ENCODE measurements around the gene LIPC. TPM values are rescaled to one million over a fixed set of nuclear protein-coding genes. Genes with fewer than 3 reads are reported as not detected.
A peak's percentile ranks its signal among the peaks of the same experiment; 100 is the strongest.

LIPC gene
- polyA plus RNA-seq, 3 donors, result 0.37 TPM; not detected in 2

DNA sequence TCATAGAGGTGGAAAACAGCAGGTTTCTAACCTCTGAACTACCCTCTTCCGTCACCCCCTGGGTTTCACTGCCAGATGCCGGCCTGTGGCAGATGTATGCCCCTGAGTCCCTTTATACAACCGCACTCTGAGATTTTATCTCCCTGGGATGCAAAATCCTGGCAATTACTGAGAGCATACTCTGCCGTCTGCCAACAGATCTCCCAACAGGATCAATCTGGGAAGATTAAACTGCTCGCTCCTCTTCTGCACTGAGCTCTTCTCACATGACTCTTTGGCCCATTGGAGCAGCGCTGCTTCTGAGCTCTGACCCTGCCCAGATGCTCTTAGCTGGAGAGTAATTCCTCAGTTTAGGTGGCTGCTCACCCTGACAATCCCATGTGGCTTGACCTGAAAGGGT is 133.2 kb downstream of the LIPC start:
- intact Hi-C loops (cut with micrococcal nuclease), result no loop called here
- H3K79me2 ChIP-seq (ENCODE audit: insufficient read depth, low read length), result no peaks in the 10 kb centered on the region
- no peak overlapping the region for H3K9ac ChIP-seq (ENCODE audit: insufficient read depth, low read length, poor library complexity, severe bottlenecking)
- TF ChIP-seq, protein P1, sequence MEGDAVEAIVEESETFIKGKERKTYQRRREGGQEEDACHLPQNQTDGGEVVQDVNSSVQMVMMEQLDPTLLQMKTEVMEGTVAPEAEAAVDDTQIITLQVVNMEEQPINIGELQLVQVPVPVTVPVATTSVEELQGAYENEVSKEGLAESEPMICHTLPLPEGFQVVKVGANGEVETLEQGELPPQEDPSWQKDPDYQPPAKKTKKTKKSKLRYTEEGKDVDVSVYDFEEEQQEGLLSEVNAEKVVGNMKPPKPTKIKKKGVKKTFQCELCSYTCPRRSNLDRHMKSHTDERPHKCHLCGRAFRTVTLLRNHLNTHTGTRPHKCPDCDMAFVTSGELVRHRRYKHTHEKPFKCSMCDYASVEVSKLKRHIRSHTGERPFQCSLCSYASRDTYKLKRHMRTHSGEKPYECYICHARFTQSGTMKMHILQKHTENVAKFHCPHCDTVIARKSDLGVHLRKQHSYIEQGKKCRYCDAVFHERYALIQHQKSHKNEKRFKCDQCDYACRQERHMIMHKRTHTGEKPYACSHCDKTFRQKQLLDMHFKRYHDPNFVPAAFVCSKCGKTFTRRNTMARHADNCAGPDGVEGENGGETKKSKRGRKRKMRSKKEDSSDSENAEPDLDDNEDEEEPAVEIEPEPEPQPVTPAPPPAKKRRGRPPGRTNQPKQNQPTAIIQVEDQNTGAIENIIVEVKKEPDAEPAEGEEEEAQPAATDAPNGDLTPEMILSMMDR (IDR thresholded peaks at IDR 0.05), result no peak
- no peak overlapping the region for H3K4me3 Mint-ChIP-seq
- peaks cover 0 to 2% (median 0%) of the 10 kb centered on the region in 3 donors for H3K27me3 Mint-ChIP-seq (ENCODE audit: low read depth in 3 of 3)
- H3K36me3 ChIP-seq (replicated peaks in 1 of 2; ENCODE audit: control insufficient read depth in 1 of 2, insufficient read depth in 2 of 2, low read length in 2 of 2), result no peaks in the 10 kb centered on the region
- H3K27ac Mint-ChIP-seq, result no peak overlapping the region
- peaks cover 7 to 10% of the 10 kb centered on the region in 2 donors for H3K4me1 ChIP-seq (ENCODE audit: control insufficient read depth in 1 of 2, insufficient read depth in 2 of 2, low read length in 2 of 2)
- H3K27ac ChIP-seq (ENCODE audit: low read depth in 1 of 2, low read length in 2 of 2), result no peak overlapping the region
- no peak for DNase-seq
- 99% methylated on average over 5 of the region's 6 CpGs for WGBS (ENCODE audit: insufficient coverage)
- H3K9me3 Mint-ChIP-seq, result peaks cover 0 to 4% (median 0%) of the 10 kb centered on the region in 7 donors
- H3K9me3 ChIP-seq (replicated peaks in 1 of 2; ENCODE audit: control insufficient read depth in 1 of 2, insufficient read depth in 1 of 2, low read length in 2 of 2), result peaks cover 0 to 2% of the 10 kb centered on the region in 2 donors
- no peak overlapping the region for H2AFZ ChIP-seq (ENCODE audit: insufficient read depth, low read depth, low read length, poor library complexity, severe bottlenecking)
- H3K4me2 ChIP-seq (replicated peaks; ENCODE audit: extremely low read depth, low read length, poor library complexity, severe bottlenecking), result no peak overlapping the region
- no peaks in the 10 kb centered on the region for H3K36me3 Mint-ChIP-seq
- no peaks in the 10 kb centered on the region for H3K27me3 ChIP-seq (ENCODE audit: control insufficient read depth in 2 of 2, insufficient read depth in 2 of 2, low read length in 2 of 2)
- no peak overlapping the region for H3K4me3 ChIP-seq (replicated peaks in 1 of 3; ENCODE audit: low read depth in 2 of 3, low read length in 3 of 3)
- H3K4me1 Mint-ChIP-seq, result peaks cover 8% of the 10 kb centered on the region
- H4K20me1 ChIP-seq (ENCODE audit: insufficient read depth, low read length), result no peaks in the 10 kb centered on the region

DNA sequence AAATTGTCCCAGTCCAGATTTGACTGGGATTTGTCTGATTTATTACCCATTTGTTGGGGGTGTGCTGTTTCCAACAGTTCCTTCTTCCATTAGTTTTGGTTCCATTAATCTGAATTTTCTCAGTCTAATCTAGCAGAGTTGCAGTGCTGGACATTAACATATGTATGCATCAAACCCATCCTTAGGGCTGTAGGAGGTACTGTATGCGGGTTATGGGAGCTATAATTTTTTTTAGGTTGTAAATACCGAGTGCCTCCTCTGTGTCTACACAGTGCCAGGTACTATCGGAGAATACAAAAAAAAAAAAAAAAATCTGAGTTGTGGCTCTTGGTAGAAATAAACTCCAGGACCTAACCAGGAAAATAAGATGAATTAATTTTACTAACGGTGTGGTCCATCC is 133.8 kb downstream of the LIPC start:
- no peaks in the 10 kb centered on the region for H3K79me2 ChIP-seq (ENCODE audit: insufficient read depth, low read length)
- Mint-ChIP-seq H3K4me1 (peaks cover 8% of the 10 kb centered on the region), H3K9me3 (peaks cover 0 to 4% (median 0%) of the 10 kb centered on the region in 7 donors), H3K36me3 (no peaks in the 10 kb centered on the region), H3K4me3 (no peak overlapping the region), H3K27ac (peak overlapping the region in 1 of 7 donors; percentile 8), H3K27me3 (ENCODE audit: low read depth in 3 of 3) (peaks cover 0 to 2% (median 0%) of the 10 kb centered on the region in 3 donors)
- H4K20me1 ChIP-seq (ENCODE audit: insufficient read depth, low read length), result no peaks in the 10 kb centered on the region
- no peak overlapping the region for H3K4me3 ChIP-seq (replicated peaks in 1 of 3; ENCODE audit: low read depth in 2 of 3, low read length in 3 of 3)
- no peak overlapping the region for H3K4me2 ChIP-seq (replicated peaks; ENCODE audit: extremely low read depth, low read length, poor library complexity, severe bottlenecking)
- intact Hi-C loops (cut with micrococcal nuclease), result no loop called here
- WGBS (ENCODE audit: insufficient coverage), result 100% methylated on average over 2 of the region's 4 CpGs
- no peaks in the 10 kb centered on the region for H3K36me3 ChIP-seq (replicated peaks in 1 of 2; ENCODE audit: control insufficient read depth in 1 of 2, insufficient read depth in 2 of 2, low read length in 2 of 2)
- peaks cover 0 to 2% of the 10 kb centered on the region in 2 donors for H3K9me3 ChIP-seq (replicated peaks in 1 of 2; ENCODE audit: control insufficient read depth in 1 of 2, insufficient read depth in 1 of 2, low read length in 2 of 2)
- TF ChIP-seq, protein P1 (IDR thresholded peaks at IDR 0.05), result no peak
- no peak overlapping the region for H2AFZ ChIP-seq (ENCODE audit: insufficient read depth, low read depth, low read length, poor library complexity, severe bottlenecking)
- DNase-seq, result no peak
- peaks cover 7 to 10% of the 10 kb centered on the region in 2 donors for H3K4me1 ChIP-seq (ENCODE audit: control insufficient read depth in 1 of 2, insufficient read depth in 2 of 2, low read length in 2 of 2)
- H3K27ac ChIP-seq (ENCODE audit: low read depth in 1 of 2, low read length in 2 of 2), result no peak overlapping the region
- no peaks in the 10 kb centered on the region for H3K27me3 ChIP-seq (ENCODE audit: control insufficient read depth in 2 of 2, insufficient read depth in 2 of 2, low read length in 2 of 2)
- H3K9ac ChIP-seq (ENCODE audit: insufficient read depth, low read length, poor library complexity, severe bottlenecking), result no peak overlapping the region

Data from CD14-positive monocyte (primary cell).